A549 (cell line): ENCODE data around the gene SH2D1B. TPM values are rescaled to one million over a fixed set of nuclear protein-coding genes. Genes with fewer than 3 reads are reported as not detected.

Source experiments
- ATAC-seq, 2 experiments: fragments of 200-7000 bp in 1 of 2; fragments of >200 bp in 1 of 2; cut with Nextera tagmentation in 1 of 2; cut with Tn5 transposase in 1 of 2; 3 replicates each; pipeline versions ENCODE4 v1.8.0 to v1.9.1; 2018 to 2020; ENCODE audit warnings: mild to moderate bottlenecking in 1 of 2, moderate library complexity in 1 of 2
- CTCF ChIA-PET: fragments of 300-600 bp; sonication (Branson Sonifier 250); formaldehyde crosslinking; extraction: SDS; loops from one replicate; lab custom pipeline; 2021; ENCODE audit warnings: antibody characterized with exemption, inconsistent platforms; lab: Yijun Ruan, JAX
- POLR2A ChIA-PET: fragments of 350-600 bp; formaldehyde crosslinking; extraction: SDS; loops from one replicate; lab custom pipeline; 2021; ENCODE audit warnings: antibody characterized with exemption, inconsistent platforms; lab: Yijun Ruan, JAX
- DNase-seq, 2 experiments: peaks; one replicate each; pipeline versions ENCODE4 v3.0.0 to v3.0.0-alpha.2; 2011 to 2016; ENCODE audit warnings: low read depth in 1 of 2, low spot score in 1 of 2
- FAIRE-seq: peaks from 2 replicates; lab custom pipeline; 2011; peaks lifted over from hg19 to GRCh38; lab: Jason Lieb, UNC
- H3K27ac ChIP-seq, 2 experiments: fragments of >200 bp; sonication (Bioruptor Twin); formaldehyde crosslinking; 3 replicates each; pipeline ENCODE4 v1.5.1; 2016 to 2017
- H3K4me1 ChIP-seq: fragments of >200 bp; sonication (Bioruptor Twin); formaldehyde crosslinking; 3 replicates; pipeline ENCODE4 v1.6.1; 2016
- H3K4me2 ChIP-seq: fragments of >200 bp; sonication (Bioruptor Twin); formaldehyde crosslinking; 3 replicates; pipeline ENCODE4 v1.6.1; 2016
- H3K4me3 ChIP-seq: fragments of >200 bp; sonication (Bioruptor Twin); formaldehyde crosslinking; 3 replicates; pipeline ENCODE4 v1.5.1; 2016
- H3K9me3 ChIP-seq: fragments of >200 bp; sonication (Bioruptor Twin); formaldehyde crosslinking; 3 replicates; pipeline ENCODE4 v1.6.1; 2016
- CBX2 ChIP-seq: fragments of 200-600 bp; sonication (generic); IDR thresholded peaks from 2 replicates; pipeline ENCODE4 v1.6.1; 2016; ENCODE audit warnings: low read depth, mild to moderate bottlenecking, borderline replicate concordance
- CHD2 ChIP-seq: fragments of 150-350 bp; IDR thresholded peaks from 2 replicates; pipeline ENCODE4 v1.6.1; 2014; ENCODE audit warnings: low read length; ENCODE audit not compliant: partially characterized antibody
- CHD4 ChIP-seq: fragments of 200-600 bp; sonication (generic); IDR thresholded peaks from 2 replicates; pipeline ENCODE4 v1.6.1; 2016; ENCODE audit warnings: antibody characterized with exemption, mild to moderate bottlenecking, borderline replicate concordance
- E2F6 ChIP-seq: IDR thresholded peaks from 2 replicates; pipeline ENCODE4 v1.6.1; 2012; ENCODE audit warnings: low read depth, borderline replicate concordance
- EHMT2 ChIP-seq: fragments of 200-600 bp; sonication (generic); IDR thresholded peaks from 2 replicates; pipeline ENCODE4 v1.6.1; 2016; ENCODE audit warnings: antibody characterized with exemption, low read depth, mild to moderate bottlenecking, moderate library complexity
- ESRRA ChIP-seq: fragments of 150-350 bp; IDR thresholded peaks from 2 replicates; pipeline ENCODE4 v1.6.1; 2014; ENCODE audit warnings: mild to moderate bottlenecking, low read length, borderline replicate concordance
- FOXS1 ChIP-seq: fragments of 250-450 bp; sonication (Bioruptor Pico); IDR thresholded peaks from 2 replicates; pipeline ENCODE4 v1.5.0; 2020; ENCODE audit warnings: mild to moderate bottlenecking, moderate library complexity
- GATA3 ChIP-seq: IDR thresholded peaks from 2 replicates; pipeline ENCODE4 v1.6.1; 2012; ENCODE audit warnings: borderline replicate concordance
- HOXA7 ChIP-seq: fragments of 250-450 bp; sonication (Bioruptor Pico); IDR thresholded peaks from 2 replicates; pipeline ENCODE4 v1.5.0; 2020; ENCODE audit warnings: mild to moderate bottlenecking, moderate library complexity
- JUN ChIP-seq, 2 experiments: fragments of >200 bp; sonication (Bioruptor Twin); formaldehyde crosslinking; IDR thresholded peaks; 2 replicates in 1 of 2; 3 replicates in 1 of 2; pipeline ENCODE4 v1.6.1; 2016 to 2017
- JUNB ChIP-seq: fragments of >200 bp; sonication (Bioruptor Twin); formaldehyde crosslinking; IDR thresholded peaks from 2 replicates; pipeline ENCODE4 v1.6.1; 2016
- KDM1A ChIP-seq: fragments of 200-600 bp; sonication (generic); IDR thresholded peaks from 2 replicates; pipeline ENCODE4 v1.6.1; 2016; ENCODE audit warnings: low read depth, mild to moderate bottlenecking
- MYC ChIP-seq: IDR thresholded peaks from 2 replicates; pipeline ENCODE4 v1.6.1; 2012; ENCODE audit warnings: mild to moderate bottlenecking, inconsistent platforms, low read length, improper control_type of control experiment, borderline replicate concordance
- NR3C1 ChIP-seq: fragments of >200 bp; sonication (Bioruptor Twin); formaldehyde crosslinking; IDR thresholded peaks from 3 replicates; pipeline ENCODE4 v1.6.1; 2017
- PBX3 ChIP-seq: IDR thresholded peaks from 2 replicates; pipeline ENCODE4 v1.6.1; 2012
- POLR2AphosphoS2 ChIP-seq: conservative IDR thresholded peaks from 2 replicates; pipeline ENCODE4 v1.6.1; 2012; ENCODE audit warnings: low read length, improper control_type of control experiment, inconsistent platforms
- RCOR1 ChIP-seq: fragments of 150-350 bp; IDR thresholded peaks from 2 replicates; pipeline ENCODE4 v1.6.1; 2014; ENCODE audit warnings: antibody characterized with exemption, low read length, low read depth
- RNF2 ChIP-seq: fragments of 200-600 bp; sonication (generic); IDR thresholded peaks from 2 replicates; pipeline ENCODE4 v1.6.1; 2016; ENCODE audit warnings: low read depth, mild to moderate bottlenecking, antibody characterized with exemption, moderate library complexity, borderline replicate concordance
- ZNF302 ChIP-seq: fragments of 250-450 bp; sonication (Bioruptor Pico); IDR thresholded peaks from 2 replicates; pipeline ENCODE4 v1.9.0; 2021; ENCODE audit warnings: inconsistent platforms, mild to moderate bottlenecking, moderate library complexity
- WGBS: methylation state at CpG from one replicate; pipeline ENCODE4 v1.1.6; 2017; ENCODE audit errors: missing lambda C conversion rate; 5-methylcytosine and 5-hydroxymethylcytosine counted together
- polyA plus RNA-seq, 4 experiments: library from polyadenylated mRNA; depleted of rRNA in 3 of 4; stranded (reverse); fragments of >200 nt; fragmentation: RNase III in 1 of 4; extraction: RNeasy Plus Mini Kit Qiagen cat#74134 plus additional on column Dnase treatment in 1 of 4; gene quantifications; 2 replicates in 3 of 4; 3 replicates in 1 of 4; pipeline ENCODE4 v1.2.3, GENCODE V29; 2011 to 2017
- TF ChIP-seq, protein P1 (sequence below): fragments of 250-450 bp; sonication (Bioruptor Pico); IDR thresholded peaks from 2 replicates; pipeline ENCODE4 v1.5.0; 2021; ENCODE audit warnings: mild to moderate bottlenecking, moderate library complexity, borderline replicate concordance
- TF ChIP-seq, protein P2 (sequence below): fragments of >200 bp; sonication (Bioruptor Twin); formaldehyde crosslinking; IDR thresholded peaks from 3 replicates; pipeline ENCODE4 v1.6.1; 2016
- TF ChIP-seq, protein P3 (sequence below): fragments of 200-600 bp; sonication (generic); IDR thresholded peaks from 2 replicates; pipeline ENCODE4 v1.6.1; 2016; ENCODE audit warnings: antibody characterized with exemption, mild to moderate bottlenecking, moderate library complexity

The SH2D1B gene
- polyA plus RNA-seq, 2 of the 4 experiments (the other 2 are of a cell fraction) = 0.04 TPM; not detected in 1

DNA sequence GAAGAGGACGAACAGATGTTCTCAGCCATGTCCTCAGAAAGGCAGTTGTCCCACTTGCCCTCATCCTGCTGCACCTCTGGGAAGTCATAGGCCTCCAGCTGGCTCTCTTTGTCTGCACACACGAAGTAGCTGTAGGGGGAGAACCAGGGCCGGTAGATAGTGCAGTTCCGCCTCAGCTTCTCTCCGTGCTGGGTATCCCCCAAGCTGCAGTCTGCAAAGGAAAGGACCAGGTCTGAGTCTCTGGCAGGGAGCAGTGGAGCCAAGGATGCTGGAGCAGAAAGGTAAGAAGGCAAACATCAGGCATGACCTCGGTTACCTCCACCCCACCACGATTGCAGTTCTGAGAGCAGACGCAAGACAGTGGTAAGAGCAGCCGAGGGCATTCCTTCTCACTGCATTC lies 37.5 kb downstream of the SH2D1B start:
- H3K9me3 ChIP-seq = no peaks in the 10 kb centered on the region
- TF ChIP-seq E2F6 (no peak), NR3C1 (no peak), PBX3 (no peak), RCOR1 (no peak), ESRRA (no peak), RNF2 (no peak), EHMT2 (no peak), CBX2 (no peak), CHD4 (no peak), POLR2AphosphoS2 (no peak)
- TF ChIP-seq, protein P1, sequence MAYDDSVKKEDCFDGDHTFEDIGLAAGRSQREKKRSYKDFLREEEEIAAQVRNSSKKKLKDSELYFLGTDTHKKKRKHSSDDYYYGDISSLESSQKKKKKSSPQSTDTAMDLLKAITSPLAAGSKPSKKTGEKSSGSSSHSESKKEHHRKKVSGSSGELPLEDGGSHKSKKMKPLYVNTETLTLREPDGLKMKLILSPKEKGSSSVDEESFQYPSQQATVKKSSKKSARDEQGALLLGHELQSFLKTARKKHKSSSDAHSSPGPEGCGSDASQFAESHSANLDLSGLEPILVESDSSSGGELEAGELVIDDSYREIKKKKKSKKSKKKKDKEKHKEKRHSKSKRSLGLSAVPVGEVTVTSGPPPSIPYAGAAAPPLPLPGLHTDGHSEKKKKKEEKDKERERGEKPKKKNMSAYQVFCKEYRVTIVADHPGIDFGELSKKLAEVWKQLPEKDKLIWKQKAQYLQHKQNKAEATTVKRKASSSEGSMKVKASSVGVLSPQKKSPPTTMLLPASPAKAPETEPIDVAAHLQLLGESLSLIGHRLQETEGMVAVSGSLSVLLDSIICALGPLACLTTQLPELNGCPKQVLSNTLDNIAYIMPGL = no peak
- TF ChIP-seq, all 56 proteins: peak for 0
- FAIRE-seq (no peak), ATAC-seq (no peak), DNase-seq (no peak)
- POLR2A ChIA-PET = no interaction called here
- CTCF ChIA-PET = no interaction called here
- Histone ChIP-seq H3K4me3 (no peak overlapping the region), H3K4me1 (peaks cover 10% of the 10 kb centered on the region; the same call in 1 of the 3 replicates), H3K4me2 (no peak overlapping the region), H3K27ac (no peak overlapping the region)
- 81% methylated on average over 9 of the region's 9 CpGs for WGBS

- Histone ChIP-seq H3K4me1 (peaks cover 10% of the 10 kb centered on the region; the same call in 1 of the 3 replicates), H3K4me3 (no peak overlapping the region), H3K27ac (no peak overlapping the region), H3K4me2 (no peak overlapping the region; the same call in 2 of the 3 replicates), H3K9me3 (no peaks in the 10 kb centered on the region)
- 57% methylated on average over 8 of the region's 8 CpGs for WGBS
- FAIRE-seq (no peak), ATAC-seq (peak; percentile 52 to 64; a peak in 4 of 6 replicates), DNase-seq (peak; percentile 27 to 46)
- TF ChIP-seq POLR2AphosphoS2 (no peak), JUN (IDR thresholded peaks at IDR 0.05) (no peak), GATA3 (no peak), MYC (no peak), PBX3 (no peak), CHD2 (no peak), JUNB (no peak), KDM1A (no peak), HOXA7 (CRISPR knock-in tag) (no peak), NR3C1 (no peak), ZNF302 (CRISPR knock-in tag) (no peak), FOXS1 (CRISPR knock-in tag) (no peak), RCOR1 (no peak)
- TF ChIP-seq, protein P2, sequence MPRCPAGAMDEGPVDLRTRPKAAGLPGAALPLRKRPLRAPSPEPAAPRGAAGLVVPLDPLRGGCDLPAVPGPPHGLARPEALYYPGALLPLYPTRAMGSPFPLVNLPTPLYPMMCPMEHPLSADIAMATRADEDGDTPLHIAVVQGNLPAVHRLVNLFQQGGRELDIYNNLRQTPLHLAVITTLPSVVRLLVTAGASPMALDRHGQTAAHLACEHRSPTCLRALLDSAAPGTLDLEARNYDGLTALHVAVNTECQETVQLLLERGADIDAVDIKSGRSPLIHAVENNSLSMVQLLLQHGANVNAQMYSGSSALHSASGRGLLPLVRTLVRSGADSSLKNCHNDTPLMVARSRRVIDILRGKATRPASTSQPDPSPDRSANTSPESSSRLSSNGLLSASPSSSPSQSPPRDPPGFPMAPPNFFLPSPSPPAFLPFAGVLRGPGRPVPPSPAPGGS = no peak
- TF ChIP-seq, protein P3, sequence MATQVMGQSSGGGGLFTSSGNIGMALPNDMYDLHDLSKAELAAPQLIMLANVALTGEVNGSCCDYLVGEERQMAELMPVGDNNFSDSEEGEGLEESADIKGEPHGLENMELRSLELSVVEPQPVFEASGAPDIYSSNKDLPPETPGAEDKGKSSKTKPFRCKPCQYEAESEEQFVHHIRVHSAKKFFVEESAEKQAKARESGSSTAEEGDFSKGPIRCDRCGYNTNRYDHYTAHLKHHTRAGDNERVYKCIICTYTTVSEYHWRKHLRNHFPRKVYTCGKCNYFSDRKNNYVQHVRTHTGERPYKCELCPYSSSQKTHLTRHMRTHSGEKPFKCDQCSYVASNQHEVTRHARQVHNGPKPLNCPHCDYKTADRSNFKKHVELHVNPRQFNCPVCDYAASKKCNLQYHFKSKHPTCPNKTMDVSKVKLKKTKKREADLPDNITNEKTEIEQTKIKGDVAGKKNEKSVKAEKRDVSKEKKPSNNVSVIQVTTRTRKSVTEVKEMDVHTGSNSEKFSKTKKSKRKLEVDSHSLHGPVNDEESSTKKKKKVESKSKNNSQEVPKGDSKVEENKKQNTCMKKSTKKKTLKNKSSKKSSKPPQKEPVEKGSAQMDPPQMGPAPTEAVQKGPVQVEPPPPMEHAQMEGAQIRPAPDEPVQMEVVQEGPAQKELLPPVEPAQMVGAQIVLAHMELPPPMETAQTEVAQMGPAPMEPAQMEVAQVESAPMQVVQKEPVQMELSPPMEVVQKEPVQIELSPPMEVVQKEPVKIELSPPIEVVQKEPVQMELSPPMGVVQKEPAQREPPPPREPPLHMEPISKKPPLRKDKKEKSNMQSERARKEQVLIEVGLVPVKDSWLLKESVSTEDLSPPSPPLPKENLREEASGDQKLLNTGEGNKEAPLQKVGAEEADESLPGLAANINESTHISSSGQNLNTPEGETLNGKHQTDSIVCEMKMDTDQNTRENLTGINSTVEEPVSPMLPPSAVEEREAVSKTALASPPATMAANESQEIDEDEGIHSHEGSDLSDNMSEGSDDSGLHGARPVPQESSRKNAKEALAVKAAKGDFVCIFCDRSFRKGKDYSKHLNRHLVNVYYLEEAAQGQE = no peak
- ChIA-PET CTCF (no interaction called here), POLR2A (no interaction called here)
Measured at GRCh38 chr1:162373541-162374260, 38.2 kb downstream of the SH2D1B start.
